Middle frontal gyrus (tissue), 1 donor: ENCODE results near the gene LCP2.
A peak's percentile ranks its signal among the peaks of the same experiment; 100 is the strongest.
"Not testable (repeated sequence)": the region's sequence is repeated elsewhere in the genome, so short reads cannot be mapped to it uniquely, and the experiment has no call there.

Source experiments
- DNase-seq: peaks from one replicate; pipeline ENCODE4 v3.0.0-alpha.2; 2015; ENCODE audit warnings: low spot score; ENCODE audit errors: extremely low spot score

Gene LCP2

GRCh38 chr5:170250810-170251317, 46.7 kb downstream of the LCP2 start:
- DNase-seq: no peak

GRCh38 chr5:170249355-170249754, 48.2 kb downstream of the LCP2 start:
- no peak for DNase-seq

- not testable (repeated sequence) for DNase-seq
Measured at GRCh38 chr5:170248931-170249227, 48.7 kb downstream of the LCP2 start.

- no peak for DNase-seq
Measured at GRCh38 chr5:170248172-170248930, 49.2 kb downstream of the LCP2 start.

- DNase-seq: no peak
Measured at GRCh38 chr5:170247363-170247762, 50.2 kb downstream of the LCP2 start.

GRCh38 chr5:170246126-170246870, 51.3 kb downstream of the LCP2 start:
- DNase-seq: no peak

GRCh38 chr5:170245436-170245835, 52.1 kb downstream of the LCP2 start:
- DNase-seq: not testable (repeated sequence)

- DNase-seq: no peak
Measured at GRCh38 chr5:170238456-170239196, 59.0 kb downstream of the LCP2 start.

GRCh38 chr5:170235876-170236864, 61.4 kb downstream of the LCP2 start:
- no peak for DNase-seq

- no peak for DNase-seq
Measured at GRCh38 chr5:170233358-170233892, 64.2 kb downstream of the LCP2 start.

- DNase-seq: no peak
Measured at GRCh38 chr5:170232786-170233185, 64.8 kb downstream of the LCP2 start, which contains the start of gene C5orf58. Gene C5orf58 (plus strand): TSS chr5:170232985. CDS start chr5:170234977, 1,992 bp downstream.

- no peak for DNase-seq
Measured at GRCh38 chr5:170228762-170229435, 68.7 kb downstream of the LCP2 start.

- DNase-seq: no peak
Measured at GRCh38 chr5:170226661-170227060, 70.9 kb downstream of the LCP2 start.

- DNase-seq: no peak
Measured at GRCh38 chr5:170226129-170226615, 71.4 kb downstream of the LCP2 start.

- peak; percentile 78 for DNase-seq
Measured at GRCh38 chr5:170225326-170226128, 72.0 kb downstream of the LCP2 start.

GRCh38 chr5:170223906-170224305, 73.7 kb downstream of the LCP2 start:
- no peak for DNase-seq

GRCh38 chr5:170223360-170223759, 74.2 kb downstream of the LCP2 start:
- no peak for DNase-seq

GRCh38 chr5:170221327-170221741, 76.2 kb downstream of the LCP2 start:
- no peak for DNase-seq

- no peak for DNase-seq
Measured at GRCh38 chr5:170220191-170220590, 77.4 kb downstream of the LCP2 start.
